Measurements from ENCODE around the gene DOCK9.

The DOCK9 gene

DNA sequence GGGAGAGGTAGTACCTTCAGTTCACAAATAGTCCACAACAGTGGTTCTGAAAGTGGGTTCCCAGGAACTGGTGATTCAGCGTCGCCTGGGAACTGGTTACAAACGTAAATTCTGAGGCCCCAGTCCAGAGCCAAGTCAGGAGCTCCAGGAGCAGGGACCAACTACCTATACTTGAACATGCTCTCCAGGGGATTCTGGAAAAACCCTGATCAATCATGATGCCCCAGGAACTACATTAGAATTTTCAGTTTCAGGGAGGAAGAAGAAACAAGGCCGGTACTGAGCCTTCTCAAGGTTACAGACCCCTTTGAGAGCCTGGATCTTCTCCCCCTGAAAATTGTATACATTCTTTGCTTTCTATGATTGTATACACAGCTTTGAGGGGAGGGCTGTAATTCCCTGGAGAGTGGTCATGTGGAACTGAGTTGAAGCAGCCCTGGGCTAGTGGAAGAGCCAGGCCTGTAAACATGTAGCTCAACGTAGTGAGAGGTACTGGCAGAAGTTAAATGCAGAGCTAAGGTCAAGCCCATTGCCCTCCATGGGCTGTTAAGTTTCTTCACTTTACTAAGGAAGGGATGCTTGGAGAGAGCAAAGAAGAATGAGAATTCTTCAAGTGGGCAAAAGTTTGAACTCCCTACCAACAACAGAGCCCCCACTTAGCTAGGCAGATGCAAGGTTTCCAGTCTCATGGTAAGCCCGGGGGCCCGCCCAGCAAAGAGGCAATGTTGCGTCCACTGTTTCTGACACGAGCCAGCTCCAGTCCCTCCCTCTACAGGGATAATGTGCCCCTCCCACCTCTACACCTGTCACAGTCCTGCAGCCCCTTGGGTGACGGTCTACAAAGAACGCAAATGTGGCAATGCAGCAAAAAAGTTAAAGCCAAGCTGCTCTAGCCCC is 17.0 kb downstream of the DOCK9 start:
- Histone ChIP-seq H3K4me1 (ENCODE audit: control insufficient read depth in 1 of 2, insufficient read depth in 2 of 2, low read length in 2 of 2) (peaks cover 20 to 33% of the 10 kb centered on the region in 2 experiments), H3K4ac (ENCODE audit: low read depth, low read length) (peak overlapping the region; percentile 23), H4K12ac (ENCODE audit: low read depth, low read length) (no peak overlapping the region), H3K79me2 (ENCODE audit: control insufficient read depth, insufficient read depth, low read length, poor library complexity) (peaks cover 3% of the 10 kb centered on the region), H3K4me2 (ENCODE audit: low read length) (no peak overlapping the region), H3K36me3 (ENCODE audit: control insufficient read depth in 1 of 2, insufficient read depth in 2 of 2, low read length in 2 of 2) (peaks cover 2 to 6% of the 10 kb centered on the region in 2 experiments), H3K9ac (ENCODE audit: low read length) (no peak overlapping the region), H3K79me1 (ENCODE audit: low read length) (peaks cover 12% of the 10 kb centered on the region), H2BK12ac (ENCODE audit: low read length) (no peak overlapping the region), H3K23ac (ENCODE audit: low read length) (no peak overlapping the region), H2AK5ac (ENCODE audit: low read length) (no peak overlapping the region), H3K27me3 (ENCODE audit: insufficient read depth, low read length) (no peaks in the 10 kb centered on the region), H2BK120ac (ENCODE audit: insufficient read depth, low read length, poor library complexity) (no peak overlapping the region), H3K18ac (ENCODE audit: low read length) (no peak overlapping the region), H2BK5ac (ENCODE audit: low read depth, low read length, poor library complexity) (no peak overlapping the region), H3K9me3 (ENCODE audit: insufficient read depth, low read depth, low read length) (no peaks in the 10 kb centered on the region), H4K91ac (ENCODE audit: low read depth, low read length) (peak overlapping the region; percentile 19), H3K14ac (ENCODE audit: low read length) (no peak overlapping the region), H3K27ac (ENCODE audit: low read depth, low read length) (no peak overlapping the region), H2AFZ (ENCODE audit: insufficient read depth, low read length, poor library complexity) (no peak overlapping the region), H3K4me3 (ENCODE audit: low read depth, low read length) (no peak overlapping the region), H4K8ac (ENCODE audit: low read depth, low read length) (no peak overlapping the region)
- no CpG with 5 or more reads among the region's 11 CpGs for WGBS (ENCODE audit: extremely low coverage, insufficient coverage, insufficient read length)
- DNase-seq: peak in 1 of 2 donors; percentile 53

DNA sequence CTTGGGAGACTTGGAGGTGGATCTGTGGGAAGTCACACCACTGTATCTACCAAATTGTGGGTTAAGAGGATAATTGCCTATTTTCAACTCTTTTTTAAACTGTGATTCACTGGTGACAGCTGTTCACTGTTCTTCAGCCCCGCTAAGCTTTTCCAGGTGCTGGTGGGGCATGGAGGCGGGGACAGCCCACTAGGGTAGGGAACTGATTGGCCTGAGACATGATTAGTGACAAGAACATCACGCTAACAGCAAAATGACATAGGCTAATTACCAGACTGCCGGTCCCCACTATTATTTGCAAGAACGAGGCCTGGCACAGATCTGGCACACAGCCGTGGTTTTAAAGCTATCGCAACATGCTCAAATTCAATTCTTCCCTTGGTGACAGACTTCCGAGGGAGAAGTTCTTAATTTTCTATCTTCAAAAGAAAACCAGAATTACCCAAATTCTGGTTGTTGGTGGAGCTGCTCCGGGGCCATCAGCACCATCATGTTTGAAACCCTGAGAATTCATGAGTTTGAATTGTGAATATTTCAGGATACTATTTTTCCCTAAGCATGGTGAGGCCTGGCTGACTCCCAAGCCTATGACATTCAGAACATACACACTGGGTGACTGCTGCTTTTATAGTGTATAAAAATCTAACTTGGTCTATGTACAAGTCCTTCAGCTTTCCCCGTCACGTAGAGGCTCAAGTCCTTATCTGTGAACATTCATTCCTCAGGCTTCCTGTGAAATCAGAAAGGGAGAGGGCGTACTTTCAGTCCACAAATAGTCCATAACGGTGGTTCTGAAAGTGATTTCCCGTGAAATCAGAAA is 17.9 kb downstream of the DOCK9 start:
- peaks cover 22 to 33% of the 10 kb centered on the region in 2 experiments for H3K4me1 ChIP-seq (ENCODE audit: control insufficient read depth in 1 of 2, insufficient read depth in 2 of 2, low read length in 2 of 2)
- peak overlapping the region; percentile 26 for H3K18ac ChIP-seq (ENCODE audit: low read length)
- H3K14ac ChIP-seq (ENCODE audit: low read length): no peak overlapping the region
- H2AK5ac ChIP-seq (ENCODE audit: low read length): no peak overlapping the region
- H2BK5ac ChIP-seq (ENCODE audit: low read depth, low read length, poor library complexity): no peak overlapping the region
- no peak overlapping the region for H2BK12ac ChIP-seq (ENCODE audit: low read length)
- no peak overlapping the region for H4K12ac ChIP-seq (ENCODE audit: low read depth, low read length)
- peaks cover 3% of the 10 kb centered on the region for H3K79me2 ChIP-seq (ENCODE audit: control insufficient read depth, insufficient read depth, low read length, poor library complexity)
- no peak overlapping the region for H3K27ac ChIP-seq (ENCODE audit: low read depth, low read length)
- WGBS (ENCODE audit: extremely low coverage, insufficient coverage, insufficient read length): no CpG with 5 or more reads among the region's 14 CpGs
- peaks cover 3 to 6% of the 10 kb centered on the region in 2 experiments for H3K36me3 ChIP-seq (ENCODE audit: control insufficient read depth in 1 of 2, insufficient read depth in 2 of 2, low read length in 2 of 2)
- H3K79me1 ChIP-seq (ENCODE audit: low read length): peaks cover 12% of the 10 kb centered on the region
- H3K4me3 ChIP-seq (ENCODE audit: low read depth, low read length): no peak overlapping the region
- H2AFZ ChIP-seq (ENCODE audit: insufficient read depth, low read length, poor library complexity): no peak overlapping the region
- H2BK120ac ChIP-seq (ENCODE audit: insufficient read depth, low read length, poor library complexity): no peak overlapping the region
- H4K91ac ChIP-seq (ENCODE audit: low read depth, low read length): peak overlapping the region; percentile 33
- no peaks in the 10 kb centered on the region for H3K9me3 ChIP-seq (ENCODE audit: insufficient read depth, low read depth, low read length)
- H3K9ac ChIP-seq (ENCODE audit: low read length): no peak overlapping the region
- no peak overlapping the region for H4K8ac ChIP-seq (ENCODE audit: low read depth, low read length)
- no peak overlapping the region for H3K4me2 ChIP-seq (ENCODE audit: low read length)
- no peak overlapping the region for H3K23ac ChIP-seq (ENCODE audit: low read length)
- peak overlapping the region; percentile 23 for H3K4ac ChIP-seq (ENCODE audit: low read depth, low read length)
- DNase-seq: peak in 1 of 2 donors; percentile 26
- H3K27me3 ChIP-seq (ENCODE audit: insufficient read depth, low read length): no peaks in the 10 kb centered on the region

- no peak overlapping the region for H4K91ac ChIP-seq (ENCODE audit: low read depth, low read length)
- no peak overlapping the region for H2AK5ac ChIP-seq (ENCODE audit: low read length)
- no peak overlapping the region for H3K4me3 ChIP-seq (ENCODE audit: low read depth, low read length)
- H3K14ac ChIP-seq (ENCODE audit: low read length): no peak overlapping the region
- H2BK120ac ChIP-seq (ENCODE audit: insufficient read depth, low read length, poor library complexity): no peak overlapping the region
- no peak overlapping the region for H3K9ac ChIP-seq (ENCODE audit: low read length)
- H3K27ac ChIP-seq (ENCODE audit: low read depth, low read length): no peak overlapping the region
- no peak overlapping the region for H3K18ac ChIP-seq (ENCODE audit: low read length)
- no peak overlapping the region for H3K4me2 ChIP-seq (ENCODE audit: low read length)
- peaks cover 6 to 7% of the 10 kb centered on the region in 2 experiments for H3K36me3 ChIP-seq (ENCODE audit: control insufficient read depth in 1 of 2, insufficient read depth in 2 of 2, low read length in 2 of 2)
- no peaks in the 10 kb centered on the region for H3K27me3 ChIP-seq (ENCODE audit: insufficient read depth, low read length)
- no peak overlapping the region for H2BK5ac ChIP-seq (ENCODE audit: low read depth, low read length, poor library complexity)
- no peak overlapping the region for H4K12ac ChIP-seq (ENCODE audit: low read depth, low read length)
- peaks cover 3% of the 10 kb centered on the region for H3K79me2 ChIP-seq (ENCODE audit: control insufficient read depth, insufficient read depth, low read length, poor library complexity)
- H3K4me1 ChIP-seq (ENCODE audit: control insufficient read depth in 1 of 2, insufficient read depth in 2 of 2, low read length in 2 of 2): peaks cover 22 to 33% of the 10 kb centered on the region in 2 experiments
- no peak overlapping the region for H2BK12ac ChIP-seq (ENCODE audit: low read length)
- H4K8ac ChIP-seq (ENCODE audit: low read depth, low read length): no peak overlapping the region
- H3K9me3 ChIP-seq (ENCODE audit: insufficient read depth, low read depth, low read length): no peaks in the 10 kb centered on the region
- H3K23ac ChIP-seq (ENCODE audit: low read length): no peak overlapping the region
- peaks cover 12% of the 10 kb centered on the region for H3K79me1 ChIP-seq (ENCODE audit: low read length)
- no peak overlapping the region for H2AFZ ChIP-seq (ENCODE audit: insufficient read depth, low read length, poor library complexity)
- no peak overlapping the region for H3K4ac ChIP-seq (ENCODE audit: low read depth, low read length)
- WGBS (ENCODE audit: extremely low coverage, insufficient coverage, insufficient read length): no CpG with 5 or more reads among the region's 2 CpGs
- DNase-seq: no peak
Observed at GRCh38 chr13:98959291-98959690, 18.6 kb downstream of the DOCK9 start.

DNA sequence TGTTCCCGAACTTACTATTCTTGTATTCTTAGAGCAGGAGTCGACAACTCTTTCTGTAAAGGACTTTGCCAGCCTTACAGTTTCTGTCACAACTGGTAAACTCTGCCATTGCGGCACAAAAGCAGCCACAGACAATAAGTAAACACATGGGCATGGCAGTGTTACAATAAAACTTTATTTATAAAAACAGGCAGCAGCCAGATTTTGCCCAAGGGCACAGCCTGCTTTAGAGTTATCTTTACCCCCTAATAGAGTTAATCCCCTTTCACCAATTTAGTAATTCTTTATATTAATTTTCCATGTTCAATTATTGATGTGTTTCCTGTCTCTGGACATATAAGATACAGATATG is 19.4 kb downstream of the DOCK9 start:
- peaks cover 5% of the 10 kb centered on the region in 2 experiments for H3K36me3 ChIP-seq (ENCODE audit: control insufficient read depth in 1 of 2, insufficient read depth in 2 of 2, low read length in 2 of 2)
- H3K4me1 ChIP-seq (ENCODE audit: control insufficient read depth in 1 of 2, insufficient read depth in 2 of 2, low read length in 2 of 2): peaks cover 22 to 33% of the 10 kb centered on the region in 2 experiments
- peak overlapping the region; percentile 16 for H3K4ac ChIP-seq (ENCODE audit: low read depth, low read length)
- no peak overlapping the region for H2BK12ac ChIP-seq (ENCODE audit: low read length)
- no peaks in the 10 kb centered on the region for H3K9me3 ChIP-seq (ENCODE audit: insufficient read depth, low read depth, low read length)
- H2AFZ ChIP-seq (ENCODE audit: insufficient read depth, low read length, poor library complexity): no peak overlapping the region
- no peak overlapping the region for H4K91ac ChIP-seq (ENCODE audit: low read depth, low read length)
- no peak overlapping the region for H3K9ac ChIP-seq (ENCODE audit: low read length)
- no peak overlapping the region for H3K23ac ChIP-seq (ENCODE audit: low read length)
- no CpG with 5 or more reads among the region's 3 CpGs for WGBS (ENCODE audit: extremely low coverage, insufficient coverage, insufficient read length)
- H3K4me3 ChIP-seq (ENCODE audit: low read depth, low read length): no peak overlapping the region
- no peak overlapping the region for H2BK120ac ChIP-seq (ENCODE audit: insufficient read depth, low read length, poor library complexity)
- no peak overlapping the region for H4K12ac ChIP-seq (ENCODE audit: low read depth, low read length)
- no peak overlapping the region for H4K8ac ChIP-seq (ENCODE audit: low read depth, low read length)
- no peak overlapping the region for H3K4me2 ChIP-seq (ENCODE audit: low read length)
- peaks cover 3% of the 10 kb centered on the region for H3K79me2 ChIP-seq (ENCODE audit: control insufficient read depth, insufficient read depth, low read length, poor library complexity)
- H2BK5ac ChIP-seq (ENCODE audit: low read depth, low read length, poor library complexity): no peak overlapping the region
- H3K27me3 ChIP-seq (ENCODE audit: insufficient read depth, low read length): no peaks in the 10 kb centered on the region
- H3K79me1 ChIP-seq (ENCODE audit: low read length): peaks cover 12% of the 10 kb centered on the region
- H3K18ac ChIP-seq (ENCODE audit: low read length): no peak overlapping the region
- no peak for DNase-seq
- H3K14ac ChIP-seq (ENCODE audit: low read length): no peak overlapping the region
- no peak overlapping the region for H3K27ac ChIP-seq (ENCODE audit: low read depth, low read length)
- H2AK5ac ChIP-seq (ENCODE audit: low read length): no peak overlapping the region

All from trophoblast cell (in vitro differentiated cells and primary cell).